ENCODE data around the gene WDR48.

WDR48 gene

GRCh38 chr3:39125841-39126500, 74.2 kb downstream of the WDR48 start:
- no peak for DNase-seq (ENCODE audit: extremely low spot score)
- CTCF ChIA-PET: interaction anchor here (1.0 to 4.1 kb wide), 12 partner anchors 10 to 166 kb away, joined by 3 to 39 read pairs (median 4); partner anchors contain the start of gene XIRP1
- POLR2A ChIA-PET: no interaction called here
- no peak for TF ChIP-seq FOXA1 (IDR thresholded peaks at IDR 0.05)

- no peak for TF ChIP-seq CTBP1 (IDR thresholded peaks at IDR 0.05; ENCODE audit: borderline replicate concordance)
- TF ChIP-seq SP1 (IDR thresholded peaks at IDR 0.05): no peak
- no peak for TF ChIP-seq BHLHE40 (IDR thresholded peaks at IDR 0.05; ENCODE audit: borderline replicate concordance)
- no peak for TF ChIP-seq HDGF (IDR thresholded peaks at IDR 0.05; ENCODE audit: borderline replicate concordance)
- no peak for TF ChIP-seq ZNF384 (IDR thresholded peaks at IDR 0.05)
- TF ChIP-seq FOXM1 (IDR thresholded peaks at IDR 0.05; ENCODE audit: borderline replicate concordance): no peak
- POLR2A ChIA-PET: no interaction called here
- DNase-seq (ENCODE audit: extremely low spot score): no peak
- CTCF ChIA-PET: interaction anchor here (0.6 to 4.1 kb wide), 14 partner anchors 11 to 165 kb away, joined by 3 to 39 read pairs (median 4); partner anchors contain the start of gene XIRP1
These were observed 74.8 kb downstream of the WDR48 start for GRCh38 chr3:39126532-39127071.

- no peak for TF ChIP-seq BHLHE40 (IDR thresholded peaks at IDR 0.05; ENCODE audit: borderline replicate concordance)
- no peak for TF ChIP-seq SP1 (IDR thresholded peaks at IDR 0.05)
- TF ChIP-seq TARDBP (IDR thresholded peaks at IDR 0.05): no peak
- TF ChIP-seq PKNOX1 (IDR thresholded peaks at IDR 0.05): no peak
- no peak for TF ChIP-seq ELF4 (IDR thresholded peaks at IDR 0.05)
- TF ChIP-seq ZNF384 (IDR thresholded peaks at IDR 0.05): no peak
- TF ChIP-seq FOXA1 (IDR thresholded peaks at IDR 0.05): no peak
- no peak for TF ChIP-seq HDGF (IDR thresholded peaks at IDR 0.05; ENCODE audit: borderline replicate concordance)
- no peak for TF ChIP-seq ARNT (IDR thresholded peaks at IDR 0.05)
- no peak for TF ChIP-seq FOXK2 (IDR thresholded peaks at IDR 0.05)
- TF ChIP-seq SUZ12 (IDR thresholded peaks at IDR 0.05): no peak
- no peak for TF ChIP-seq LEF1 (IDR thresholded peaks at IDR 0.05; ENCODE audit: borderline replicate concordance)
- no peak for TF ChIP-seq NFRKB (IDR thresholded peaks at IDR 0.05)
- TF ChIP-seq CTBP1 (IDR thresholded peaks at IDR 0.05; ENCODE audit: borderline replicate concordance): no peak
- no peak for TF ChIP-seq L3MBTL2 (conservative IDR thresholded peaks at IDR 0.05)
- TF ChIP-seq FOXM1 (IDR thresholded peaks at IDR 0.05; ENCODE audit: borderline replicate concordance): no peak
- POLR2A ChIA-PET: no interaction called here
- CTCF ChIA-PET: interaction anchor here (0.6 to 4.1 kb wide), 12 partner anchors 11 to 167 kb away, joined by 3 to 39 read pairs (median 4); partner anchors contain the start of gene XIRP1
- no peak for DNase-seq (ENCODE audit: extremely low spot score)
These were observed 75.6 kb downstream of the WDR48 start for GRCh38 chr3:39127269-39127907.

- ChIA-PET CTCF (interaction anchor here (0.6 to 4.1 kb wide), 2 partner anchors 160 to 168 kb away, joined by 3 to 39 read pairs; no protein-coding TSS in a partner anchor), POLR2A (no interaction called here)
- no peak for DNase-seq (ENCODE audit: extremely low spot score)
- TF ChIP-seq FOXM1 (IDR thresholded peaks at IDR 0.05; ENCODE audit: borderline replicate concordance) (no peak), NFRKB (IDR thresholded peaks at IDR 0.05) (no peak), ELF4 (IDR thresholded peaks at IDR 0.05) (no peak), LEF1 (IDR thresholded peaks at IDR 0.05; ENCODE audit: borderline replicate concordance) (no peak), SUZ12 (IDR thresholded peaks at IDR 0.05) (no peak), CTBP1 (IDR thresholded peaks at IDR 0.05; ENCODE audit: borderline replicate concordance) (no peak), ZNF384 (IDR thresholded peaks at IDR 0.05) (no peak), FOXK2 (IDR thresholded peaks at IDR 0.05) (no peak), L3MBTL2 (conservative IDR thresholded peaks at IDR 0.05) (no peak), PKNOX1 (IDR thresholded peaks at IDR 0.05) (no peak), HDGF (IDR thresholded peaks at IDR 0.05; ENCODE audit: borderline replicate concordance) (no peak), ARNT (IDR thresholded peaks at IDR 0.05) (no peak), SP1 (IDR thresholded peaks at IDR 0.05) (no peak)
These were observed 76.1 kb downstream of the WDR48 start for GRCh38 chr3:39127908-39128304.

- POLR2A ChIA-PET: no interaction called here
These were observed 77.1 kb downstream of the WDR48 start for GRCh38 chr3:39128951-39129350.

More at GRCh38 chr3:39128951-39129350, 77.1 kb downstream of the WDR48 start:
- no peak for DNase-seq (ENCODE audit: extremely low spot score)
- CTCF ChIA-PET: interaction anchor here (4.1 kb wide), 1 partner anchor 159 kb away, joined by 39 read pairs; no protein-coding TSS in a partner anchor
- TF ChIP-seq ELF4 (IDR thresholded peaks at IDR 0.05): no peak
- TF ChIP-seq CTBP1 (IDR thresholded peaks at IDR 0.05; ENCODE audit: borderline replicate concordance): no peak
- TF ChIP-seq HDGF (IDR thresholded peaks at IDR 0.05; ENCODE audit: borderline replicate concordance): no peak
- no peak for TF ChIP-seq FOXK2 (IDR thresholded peaks at IDR 0.05)
- TF ChIP-seq L3MBTL2 (conservative IDR thresholded peaks at IDR 0.05): no peak
- TF ChIP-seq NFRKB (IDR thresholded peaks at IDR 0.05): no peak
- TF ChIP-seq ZNF384 (IDR thresholded peaks at IDR 0.05): no peak
- no peak for TF ChIP-seq LEF1 (IDR thresholded peaks at IDR 0.05; ENCODE audit: borderline replicate concordance)
- no peak for TF ChIP-seq ARNT (IDR thresholded peaks at IDR 0.05)
- no peak for TF ChIP-seq PKNOX1 (IDR thresholded peaks at IDR 0.05)
- no peak for TF ChIP-seq FOXM1 (IDR thresholded peaks at IDR 0.05; ENCODE audit: borderline replicate concordance)
- no peak for TF ChIP-seq FOXA1 (IDR thresholded peaks at IDR 0.05)
